HEK293 (cell line): ENCODE measurements around the gene SUPT3H.

Experiments used
- CTCF ChIA-PET: fragments of 350-600 bp; formaldehyde crosslinking; extraction: SDS; loops from one replicate; lab custom pipeline; 2021; ENCODE audit warnings: antibody characterized with exemption; lab: Yijun Ruan, JAX
- POLR2A ChIA-PET: fragments of 300-600 bp; formaldehyde crosslinking; extraction: SDS; loops from one replicate; lab custom pipeline; 2020; ENCODE audit warnings: antibody characterized with exemption, inconsistent platforms; lab: Yijun Ruan, JAX
- H3K27ac ChIP-seq: fragments of 200-500 bp; sonication (Bioruptor generic); 2 replicates; pipeline ENCODE4 v1.5.1; 2014; ENCODE audit warnings: low read depth, low read length, control low read depth, inconsistent platforms; ENCODE audit errors: extremely low read depth
- H3K36me3 ChIP-seq, 2 experiments: fragments of 200-500 bp in 1 of 2; sonication (Bioruptor generic) in 1 of 2; 1 replicate in 1 of 2; 2 replicates in 1 of 2; pipeline ENCODE4 v1.5.1; 2014 to 2017; ENCODE audit warnings: inconsistent platforms in 2 of 2, low read length in 2 of 2; ENCODE audit not compliant: control insufficient read depth in 2 of 2, insufficient read depth in 1 of 2
- H3K4me1 ChIP-seq: fragments of 200-500 bp; sonication (Bioruptor generic); 2 replicates; pipeline ENCODE4 v1.5.1; 2014; ENCODE audit warnings: mild to moderate bottlenecking, low read length, inconsistent platforms; ENCODE audit not compliant: control insufficient read depth, insufficient read depth
- H3K4me3 ChIP-seq: 2 replicates; pipeline ENCODE4 v1.5.1; 2011; ENCODE audit warnings: low read depth, mild to moderate bottlenecking, control low read depth, low read length, moderate library complexity
- H3K9me3 ChIP-seq: fragments of 200-500 bp; sonication (Bioruptor generic); 2 replicates; pipeline ENCODE4 v1.5.1; 2014; ENCODE audit warnings: low read depth, low read length, inconsistent platforms; ENCODE audit not compliant: control insufficient read depth, insufficient read depth
- BCL11A ChIP-seq: fragments of 450-650 bp; formaldehyde crosslinking; IDR thresholded peaks from 2 replicates; pipeline ENCODE4 v1.5.1; 2016; ENCODE audit warnings: low read depth, missing biosample characterization, missing genetic modification characterization
- MEIS1 ChIP-seq: sonication (generic); formaldehyde crosslinking; IDR thresholded peaks from 2 replicates; pipeline ENCODE4 v1.8.1; 2022; ENCODE audit warnings: missing genetic modification reagents, mild to moderate bottlenecking, borderline replicate concordance
- OVOL3 ChIP-seq: fragments of 450-650 bp; formaldehyde crosslinking; IDR thresholded peaks from 2 replicates; pipeline ENCODE4 v1.5.1; 2016; ENCODE audit warnings: missing biosample characterization, missing genetic modification characterization
- REPIN1 ChIP-seq: fragments of 450-650 bp; formaldehyde crosslinking; IDR thresholded peaks from 2 replicates; pipeline ENCODE4 v1.5.1; 2017; ENCODE audit warnings: missing biosample characterization, missing genetic modification characterization, low read depth
- ZNF121 ChIP-seq: fragments of 450-650 bp; formaldehyde crosslinking; IDR thresholded peaks from 2 replicates; pipeline ENCODE4 v1.5.1; 2016; ENCODE audit warnings: missing biosample characterization, missing genetic modification characterization
- ZNF202 ChIP-seq: fragments of 450-650 bp; formaldehyde crosslinking; IDR thresholded peaks from 2 replicates; pipeline ENCODE4 v1.5.1; 2016; ENCODE audit warnings: missing biosample characterization, missing genetic modification characterization, borderline replicate concordance
- ZNF266 ChIP-seq: fragments of 450-650 bp; formaldehyde crosslinking; IDR thresholded peaks from 2 replicates; pipeline ENCODE4 v1.5.1; 2016; ENCODE audit warnings: missing biosample characterization, missing genetic modification characterization, low read depth
- ZNF335 ChIP-seq: fragments of 450-650 bp; formaldehyde crosslinking; conservative IDR thresholded peaks from 2 replicates; pipeline ENCODE4 v1.5.1; 2016; ENCODE audit warnings: missing biosample characterization, missing genetic modification characterization
- ZNF37A ChIP-seq: fragments of 450-650 bp; IDR thresholded peaks from 2 replicates; pipeline ENCODE4 v1.5.1; 2018; ENCODE audit warnings: missing biosample characterization, missing genetic modification characterization
- ZNF404 ChIP-seq: fragments of 450-650 bp; formaldehyde crosslinking; IDR thresholded peaks from 2 replicates; pipeline ENCODE4 v1.5.1; 2017; ENCODE audit warnings: missing biosample characterization, missing genetic modification characterization
- ZNF416 ChIP-seq: fragments of 450-650 bp; formaldehyde crosslinking; IDR thresholded peaks from 2 replicates; pipeline ENCODE4 v1.5.1; 2016; ENCODE audit warnings: missing biosample characterization, missing genetic modification characterization
- ZNF423 ChIP-seq: fragments of 450-650 bp; formaldehyde crosslinking; IDR thresholded peaks from 2 replicates; pipeline ENCODE4 v1.5.1; 2016; ENCODE audit warnings: missing biosample characterization, missing genetic modification characterization
- ZNF426 ChIP-seq: fragments of 450-650 bp; formaldehyde crosslinking; IDR thresholded peaks from 2 replicates; pipeline ENCODE4 v1.5.1; 2017; ENCODE audit warnings: missing biosample characterization, missing genetic modification characterization, mild to moderate bottlenecking, inconsistent platforms, moderate library complexity
- ZNF510 ChIP-seq: fragments of 450-650 bp; formaldehyde crosslinking; IDR thresholded peaks from 2 replicates; pipeline ENCODE4 v1.5.1; 2018; ENCODE audit warnings: mild to moderate bottlenecking, missing genetic modification characterization, missing biosample characterization; ENCODE audit not compliant: insufficient replicate concordance
- ZNF529 ChIP-seq: fragments of 450-650 bp; formaldehyde crosslinking; IDR thresholded peaks from 2 replicates; pipeline ENCODE4 v1.5.1; 2017; ENCODE audit warnings: missing genetic modification characterization, missing biosample characterization; ENCODE audit not compliant: insufficient replicate concordance
- ZNF626 ChIP-seq: fragments of 450-650 bp; sonication (Bioruptor Pico); formaldehyde crosslinking; IDR thresholded peaks from 2 replicates; pipeline ENCODE4 v1.5.1; 2018; ENCODE audit warnings: missing biosample characterization, missing genetic modification characterization, inconsistent platforms
- ZNF677 ChIP-seq: fragments of 450-650 bp; IDR thresholded peaks from 2 replicates; pipeline ENCODE4 v1.5.0; 2018; ENCODE audit warnings: missing biosample characterization, mild to moderate bottlenecking, missing genetic modification characterization, moderate library complexity
- ZNF768 ChIP-seq: fragments of 450-650 bp; formaldehyde crosslinking; IDR thresholded peaks from 2 replicates; pipeline ENCODE4 v1.5.1; 2018; ENCODE audit warnings: missing biosample characterization, mild to moderate bottlenecking, missing genetic modification characterization
- ZNF792 ChIP-seq: fragments of 450-650 bp; formaldehyde crosslinking; IDR thresholded peaks from 2 replicates; pipeline ENCODE4 v1.5.1; 2016; ENCODE audit warnings: missing biosample characterization, missing genetic modification characterization
- ZSCAN23 ChIP-seq: fragments of 450-650 bp; formaldehyde crosslinking; IDR thresholded peaks from 2 replicates; pipeline ENCODE4 v1.5.1; 2016; ENCODE audit warnings: missing biosample characterization, missing genetic modification characterization
- TF ChIP-seq, protein P1 (sequence below): fragments of 450-650 bp; formaldehyde crosslinking; IDR thresholded peaks from 2 replicates; pipeline ENCODE4 v1.5.1; 2017; ENCODE audit warnings: missing biosample characterization, missing genetic modification characterization
- TF ChIP-seq, protein P2 (sequence below): fragments of 450-650 bp; formaldehyde crosslinking; IDR thresholded peaks from 2 replicates; pipeline ENCODE4 v1.5.1; 2016; ENCODE audit warnings: missing biosample characterization, missing genetic modification characterization
- TF ChIP-seq, protein P3 (sequence below): fragments of 450-650 bp; formaldehyde crosslinking; IDR thresholded peaks from 2 replicates; pipeline ENCODE4 v1.5.1; 2016; ENCODE audit warnings: missing biosample characterization, missing genetic modification characterization
- TF ChIP-seq, protein P4 (sequence below): fragments of 450-650 bp; formaldehyde crosslinking; IDR thresholded peaks from 2 replicates; pipeline ENCODE4 v1.5.1; 2017; ENCODE audit warnings: missing biosample characterization, missing genetic modification characterization

The SUPT3H gene

DNA sequence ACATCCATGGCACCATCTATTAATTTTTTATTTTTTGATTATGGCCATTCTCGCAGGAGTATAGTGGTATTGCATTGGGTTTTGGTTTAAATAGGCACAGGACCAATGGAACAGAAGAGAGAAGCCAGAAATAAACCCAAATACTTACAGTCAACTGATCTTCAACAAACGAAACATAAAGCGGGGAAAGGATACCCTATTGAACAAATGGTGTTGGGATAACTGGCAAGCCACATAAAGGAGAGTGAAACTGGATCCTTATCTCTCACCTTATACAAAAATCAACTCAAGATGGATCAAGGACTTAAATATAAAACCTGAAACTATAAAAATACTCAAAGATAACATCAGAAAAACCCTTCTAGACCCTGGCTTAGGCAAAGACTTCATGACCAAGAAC lies 74.9 kb downstream of the SUPT3H start:
- POLR2A ChIA-PET = no interaction called here
- CTCF ChIA-PET = interaction anchor here (0.6 kb wide), 1 partner anchor 534 kb away, joined by 3 read pairs; no protein-coding TSS in a partner anchor
- Histone ChIP-seq H3K4me3 (no peak overlapping the region), H3K4me1 (no peaks in the 10 kb centered on the region), H3K9me3 (no peaks in the 10 kb centered on the region), H3K27ac (no peak overlapping the region), H3K36me3 (no peaks in the 10 kb centered on the region)
- TF ChIP-seq ZNF266 (tag by site-specific recombination) (no peak), BCL11A (no peak), ZSCAN23 (tag by site-specific recombination) (no peak)
- TF ChIP-seq, protein P1, sequence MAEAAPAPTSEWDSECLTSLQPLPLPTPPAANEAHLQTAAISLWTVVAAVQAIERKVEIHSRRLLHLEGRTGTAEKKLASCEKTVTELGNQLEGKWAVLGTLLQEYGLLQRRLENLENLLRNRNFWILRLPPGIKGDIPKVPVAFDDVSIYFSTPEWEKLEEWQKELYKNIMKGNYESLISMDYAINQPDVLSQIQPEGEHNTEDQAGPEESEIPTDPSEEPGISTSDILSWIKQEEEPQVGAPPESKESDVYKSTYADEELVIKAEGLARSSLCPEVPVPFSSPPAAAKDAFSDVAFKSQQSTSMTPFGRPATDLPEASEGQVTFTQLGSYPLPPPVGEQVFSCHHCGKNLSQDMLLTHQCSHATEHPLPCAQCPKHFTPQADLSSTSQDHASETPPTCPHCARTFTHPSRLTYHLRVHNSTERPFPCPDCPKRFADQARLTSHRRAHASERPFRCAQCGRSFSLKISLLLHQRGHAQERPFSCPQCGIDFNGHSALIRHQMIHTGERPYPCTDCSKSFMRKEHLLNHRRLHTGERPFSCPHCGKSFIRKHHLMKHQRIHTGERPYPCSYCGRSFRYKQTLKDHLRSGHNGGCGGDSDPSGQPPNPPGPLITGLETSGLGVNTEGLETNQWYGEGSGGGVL (tag by site-specific recombination) = no peak
- TF ChIP-seq, protein P2, sequence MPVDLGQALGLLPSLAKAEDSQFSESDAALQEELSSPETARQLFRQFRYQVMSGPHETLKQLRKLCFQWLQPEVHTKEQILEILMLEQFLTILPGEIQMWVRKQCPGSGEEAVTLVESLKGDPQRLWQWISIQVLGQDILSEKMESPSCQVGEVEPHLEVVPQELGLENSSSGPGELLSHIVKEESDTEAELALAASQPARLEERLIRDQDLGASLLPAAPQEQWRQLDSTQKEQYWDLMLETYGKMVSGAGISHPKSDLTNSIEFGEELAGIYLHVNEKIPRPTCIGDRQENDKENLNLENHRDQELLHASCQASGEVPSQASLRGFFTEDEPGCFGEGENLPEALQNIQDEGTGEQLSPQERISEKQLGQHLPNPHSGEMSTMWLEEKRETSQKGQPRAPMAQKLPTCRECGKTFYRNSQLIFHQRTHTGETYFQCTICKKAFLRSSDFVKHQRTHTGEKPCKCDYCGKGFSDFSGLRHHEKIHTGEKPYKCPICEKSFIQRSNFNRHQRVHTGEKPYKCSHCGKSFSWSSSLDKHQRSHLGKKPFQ (tag by site-specific recombination) = no peak

DNA sequence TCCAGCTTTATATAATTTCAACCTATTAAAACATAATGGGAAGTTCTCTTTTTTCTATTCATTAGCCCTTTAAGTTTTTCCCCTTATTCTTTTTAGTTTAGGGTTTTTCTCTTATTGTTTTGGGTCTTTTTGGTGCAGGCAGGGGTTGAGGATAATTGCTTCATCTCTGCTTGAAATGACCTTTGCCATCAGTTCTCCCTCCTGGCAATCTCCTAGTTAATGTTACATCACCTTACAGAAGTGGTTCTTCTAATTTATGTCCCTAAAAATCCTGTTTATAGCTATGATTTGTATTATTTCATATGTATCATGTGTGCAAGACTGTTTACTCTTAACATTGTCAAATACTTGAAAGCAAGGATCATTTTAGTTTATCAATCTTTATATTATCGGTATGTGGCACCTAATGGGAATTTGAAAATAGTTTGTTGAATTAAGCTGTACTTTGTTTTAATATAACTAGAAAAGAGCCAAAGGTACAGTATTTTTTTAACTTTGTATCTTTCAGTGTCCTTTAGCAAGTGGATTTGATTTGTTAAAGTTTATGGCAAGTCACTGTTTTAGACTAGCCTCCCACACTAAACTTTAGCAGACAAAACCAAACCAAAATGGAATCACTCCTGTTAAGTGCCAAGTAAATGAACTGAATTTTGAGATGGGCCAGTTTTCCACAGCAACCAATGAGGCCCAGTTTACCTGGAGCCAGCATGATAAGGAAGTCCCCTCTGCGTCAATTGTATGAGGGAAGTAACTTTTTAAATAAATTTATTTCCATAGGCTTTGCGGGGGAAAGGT lies 76.2 kb downstream of the SUPT3H start:
- H3K4me1 ChIP-seq = no peaks in the 10 kb centered on the region
- no peaks in the 10 kb centered on the region for H3K36me3 ChIP-seq
- H3K27ac ChIP-seq = no peak overlapping the region
- H3K9me3 ChIP-seq = no peaks in the 10 kb centered on the region
- TF ChIP-seq ZNF202 (tag by site-specific recombination) (no peak), OVOL3 (tag by site-specific recombination) (no peak), MEIS1 (CRISPR knock-in tag) (no peak), ZNF423 (tag by site-specific recombination) (no peak), REPIN1 (tag by site-specific recombination) (no peak), ZNF416 (no peak), ZNF529 (tag by site-specific recombination) (no peak)
- TF ChIP-seq, protein P3, sequence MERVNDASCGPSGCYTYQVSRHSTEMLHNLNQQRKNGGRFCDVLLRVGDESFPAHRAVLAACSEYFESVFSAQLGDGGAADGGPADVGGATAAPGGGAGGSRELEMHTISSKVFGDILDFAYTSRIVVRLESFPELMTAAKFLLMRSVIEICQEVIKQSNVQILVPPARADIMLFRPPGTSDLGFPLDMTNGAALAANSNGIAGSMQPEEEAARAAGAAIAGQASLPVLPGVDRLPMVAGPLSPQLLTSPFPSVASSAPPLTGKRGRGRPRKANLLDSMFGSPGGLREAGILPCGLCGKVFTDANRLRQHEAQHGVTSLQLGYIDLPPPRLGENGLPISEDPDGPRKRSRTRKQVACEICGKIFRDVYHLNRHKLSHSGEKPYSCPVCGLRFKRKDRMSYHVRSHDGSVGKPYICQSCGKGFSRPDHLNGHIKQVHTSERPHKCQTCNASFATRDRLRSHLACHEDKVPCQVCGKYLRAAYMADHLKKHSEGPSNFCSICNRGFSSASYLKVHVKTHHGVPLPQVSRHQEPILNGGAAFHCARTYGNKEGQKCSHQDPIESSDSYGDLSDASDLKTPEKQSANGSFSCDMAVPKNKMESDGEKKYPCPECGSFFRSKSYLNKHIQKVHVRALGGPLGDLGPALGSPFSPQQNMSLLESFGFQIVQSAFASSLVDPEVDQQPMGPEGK = no peak
- ChIA-PET POLR2A (no interaction called here), CTCF (interaction anchor here (0.7 to 1.0 kb wide), 2 partner anchors 99 to 838 kb away, joined by 3 to 5 read pairs; no protein-coding TSS in a partner anchor)
- no peak overlapping the region for H3K4me3 ChIP-seq

DNA sequence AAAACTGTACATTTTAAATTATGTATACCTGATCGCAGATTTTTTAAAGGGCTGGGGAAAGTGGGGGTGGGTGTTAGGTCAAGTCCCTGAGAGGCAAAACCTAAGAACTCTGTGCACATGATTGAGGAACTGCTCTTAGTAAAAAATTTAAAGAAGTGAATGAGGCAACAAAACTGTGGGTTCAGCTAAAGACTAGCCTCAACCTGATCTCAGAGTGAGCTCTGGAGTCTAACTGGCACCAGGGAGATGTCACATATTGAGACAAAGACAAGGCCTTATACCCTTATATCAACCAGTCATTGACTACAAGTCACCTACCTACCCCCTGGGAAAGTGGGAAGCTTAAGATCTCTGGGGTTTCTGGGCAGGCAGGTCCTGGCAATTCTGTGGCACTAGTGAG lies 77.0 kb downstream of the SUPT3H start:
- Histone ChIP-seq H3K4me1 (no peaks in the 10 kb centered on the region), H3K9me3 (no peaks in the 10 kb centered on the region), H3K4me3 (no peak overlapping the region), H3K27ac (no peak overlapping the region), H3K36me3 (no peaks in the 10 kb centered on the region)
- ChIA-PET CTCF (interaction anchor here (0.5 to 1.0 kb wide), 3 partner anchors 100 to 837 kb away, joined by 3 to 5 read pairs (median 4); no protein-coding TSS in a partner anchor), POLR2A (no interaction called here)
- TF ChIP-seq ZNF335 (tag by site-specific recombination) = no peak
- no peak for TF ChIP-seq ZNF626 (tag by site-specific recombination)
- no peak for TF ChIP-seq ZNF404 (tag by site-specific recombination)
- TF ChIP-seq ZNF768 = no peak
- no peak for TF ChIP-seq ZNF677 (tag by site-specific recombination)
- TF ChIP-seq ZNF426 (tag by site-specific recombination) = no peak
- TF ChIP-seq, protein P4, sequence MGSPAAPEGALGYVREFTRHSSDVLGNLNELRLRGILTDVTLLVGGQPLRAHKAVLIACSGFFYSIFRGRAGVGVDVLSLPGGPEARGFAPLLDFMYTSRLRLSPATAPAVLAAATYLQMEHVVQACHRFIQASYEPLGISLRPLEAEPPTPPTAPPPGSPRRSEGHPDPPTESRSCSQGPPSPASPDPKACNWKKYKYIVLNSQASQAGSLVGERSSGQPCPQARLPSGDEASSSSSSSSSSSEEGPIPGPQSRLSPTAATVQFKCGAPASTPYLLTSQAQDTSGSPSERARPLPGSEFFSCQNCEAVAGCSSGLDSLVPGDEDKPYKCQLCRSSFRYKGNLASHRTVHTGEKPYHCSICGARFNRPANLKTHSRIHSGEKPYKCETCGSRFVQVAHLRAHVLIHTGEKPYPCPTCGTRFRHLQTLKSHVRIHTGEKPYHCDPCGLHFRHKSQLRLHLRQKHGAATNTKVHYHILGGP = no peak
- no peak for TF ChIP-seq ZNF792 (tag by site-specific recombination)
- TF ChIP-seq ZNF121 (tag by site-specific recombination) = no peak
- no peak for TF ChIP-seq ZNF510 (tag by site-specific recombination)
- no peak for TF ChIP-seq ZNF37A (tag by site-specific recombination)
